WTC11 (cell line): ENCODE data around the gene SENP3. TPM values are rescaled to one million over a fixed set of nuclear protein-coding genes. Genes with fewer than 3 reads are reported as not detected.
A peak's percentile ranks its signal among the peaks of the same experiment; 100 is the strongest.

Experiments used
- ELF4 ChIP-seq: sonication (generic); formaldehyde crosslinking; IDR thresholded peaks from 2 replicates; pipeline ENCODE4 v1.8.1; 2022; ENCODE audit warnings: low read depth, mild to moderate bottlenecking, moderate library complexity, missing genetic modification reagents
- FOXK1 ChIP-seq: sonication (generic); formaldehyde crosslinking; IDR thresholded peaks from 2 replicates; pipeline ENCODE4 v1.8.0; 2022; ENCODE audit warnings: mild to moderate bottlenecking, moderate library complexity, missing genetic modification reagents
- GABPB1 ChIP-seq: sonication (generic); formaldehyde crosslinking; IDR thresholded peaks from 2 replicates; pipeline ENCODE4 v1.8.1; 2023; ENCODE audit warnings: mild to moderate bottlenecking, missing genetic modification reagents
- JAZF1 ChIP-seq: fragments of 250-450 bp; sonication (Bioruptor Pico); IDR thresholded peaks from 2 replicates; pipeline ENCODE4 v1.9.0; 2021; ENCODE audit warnings: moderate library complexity, mild to moderate bottlenecking, inconsistent platforms
- NFATC4 ChIP-seq: fragments of 250-450 bp; sonication (Bioruptor Pico); IDR thresholded peaks from 2 replicates; pipeline ENCODE4 v1.9.0; 2021; ENCODE audit warnings: mild to moderate bottlenecking
- OVOL2 ChIP-seq: fragments of 250-450 bp; sonication (Bioruptor Pico); IDR thresholded peaks from 2 replicates; pipeline ENCODE4 v1.9.0; 2021; ENCODE audit warnings: mild to moderate bottlenecking, borderline replicate concordance
- PRRX2 ChIP-seq: fragments of 250-450 bp; sonication (Bioruptor Pico); IDR thresholded peaks from 2 replicates; pipeline ENCODE4 v1.8.0; 2021; ENCODE audit warnings: mild to moderate bottlenecking
- SOX15 ChIP-seq: fragments of 250-450 bp; sonication (Bioruptor Pico); IDR thresholded peaks from 2 replicates; pipeline ENCODE4 v1.9.0; 2021; ENCODE audit warnings: mild to moderate bottlenecking
- SP1 ChIP-seq: sonication (generic); formaldehyde crosslinking; conservative IDR thresholded peaks from 2 replicates; pipeline ENCODE4 v1.8.1; 2022; ENCODE audit warnings: missing genetic modification reagents
- TEAD1 ChIP-seq: sonication (generic); formaldehyde crosslinking; IDR thresholded peaks from 2 replicates; pipeline ENCODE4 v1.8.0; 2022; ENCODE audit warnings: mild to moderate bottlenecking, missing genetic modification reagents
- total RNA-seq: library from RNA; stranded (reverse); gene quantifications from 3 replicates; pipeline ENCODE4 v1.2.3, GENCODE V29; 2021
- TF ChIP-seq, protein P1 (sequence below): sonication (generic); formaldehyde crosslinking; IDR thresholded peaks from 2 replicates; pipeline ENCODE4 v1.8.1; 2023; ENCODE audit warnings: mild to moderate bottlenecking, missing genetic modification reagents
- TF ChIP-seq, protein P2 (sequence below): sonication (generic); formaldehyde crosslinking; conservative IDR thresholded peaks from 2 replicates; pipeline ENCODE4 v1.8.1; 2022; ENCODE audit warnings: mild to moderate bottlenecking, missing genetic modification reagents
- TF ChIP-seq, protein P3 (sequence below): fragments of 250-450 bp; sonication (Bioruptor Pico); IDR thresholded peaks from 2 replicates; pipeline ENCODE4 v2.1.2; 2022; ENCODE audit warnings: mild to moderate bottlenecking, moderate library complexity
- TF ChIP-seq, protein P4 (sequence below): sonication (generic); formaldehyde crosslinking; IDR thresholded peaks from 2 replicates; pipeline ENCODE4 v1.8.1; 2022; ENCODE audit warnings: missing genetic modification reagents, borderline replicate concordance
- TF ChIP-seq, protein P5 (sequence below): sonication (generic); formaldehyde crosslinking; IDR thresholded peaks from 2 replicates; pipeline ENCODE4 v1.8.1; 2023; ENCODE audit warnings: mild to moderate bottlenecking, missing genetic modification reagents, borderline replicate concordance
- TF ChIP-seq, protein P6 (sequence below): sonication (generic); formaldehyde crosslinking; IDR thresholded peaks from 2 replicates; pipeline ENCODE4 v1.8.1; 2023; ENCODE audit warnings: mild to moderate bottlenecking, moderate library complexity, missing genetic modification reagents
- TF ChIP-seq, protein P7 (sequence below): sonication (generic); formaldehyde crosslinking; IDR thresholded peaks from 2 replicates; pipeline ENCODE4 v1.8.0; 2022; ENCODE audit warnings: mild to moderate bottlenecking, missing genetic modification reagents
- TF ChIP-seq, protein P8 (sequence below): sonication (generic); formaldehyde crosslinking; IDR thresholded peaks from 2 replicates; pipeline ENCODE4 v1.8.1; 2022; ENCODE audit warnings: low read depth, missing genetic modification reagents, borderline replicate concordance

SENP3 gene
- total RNA-seq, 1 experiment from 2014 or later, result 85.4 TPM

DNA sequence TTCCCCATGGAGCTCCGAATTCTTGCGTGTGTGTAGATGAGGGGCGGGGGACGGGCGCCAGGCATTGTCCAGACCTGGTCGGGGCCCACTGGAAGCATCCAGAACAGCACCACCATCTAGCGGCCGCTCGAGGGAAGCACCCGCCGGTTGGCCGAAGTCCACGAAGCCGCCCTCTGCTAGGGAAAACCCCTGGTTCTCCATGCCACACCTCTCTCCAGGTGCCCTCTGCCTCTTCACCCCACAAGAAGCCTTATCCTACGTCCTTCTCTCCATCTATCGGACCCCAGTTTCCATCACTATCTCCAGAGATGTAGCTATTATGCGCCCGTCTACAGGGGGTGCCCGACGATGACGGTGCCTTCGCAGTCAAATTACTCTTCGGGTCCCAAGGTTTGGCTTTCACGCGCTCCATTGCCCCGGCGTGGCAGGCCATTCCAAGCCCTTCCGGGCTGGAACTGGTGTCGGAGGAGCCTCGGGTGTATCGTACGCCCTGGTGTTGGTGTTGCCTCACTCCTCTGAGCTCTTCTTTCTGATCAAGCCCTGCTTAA is 617 bp upstream of the SENP3 start (continued):
- TF ChIP-seq, protein P1, sequence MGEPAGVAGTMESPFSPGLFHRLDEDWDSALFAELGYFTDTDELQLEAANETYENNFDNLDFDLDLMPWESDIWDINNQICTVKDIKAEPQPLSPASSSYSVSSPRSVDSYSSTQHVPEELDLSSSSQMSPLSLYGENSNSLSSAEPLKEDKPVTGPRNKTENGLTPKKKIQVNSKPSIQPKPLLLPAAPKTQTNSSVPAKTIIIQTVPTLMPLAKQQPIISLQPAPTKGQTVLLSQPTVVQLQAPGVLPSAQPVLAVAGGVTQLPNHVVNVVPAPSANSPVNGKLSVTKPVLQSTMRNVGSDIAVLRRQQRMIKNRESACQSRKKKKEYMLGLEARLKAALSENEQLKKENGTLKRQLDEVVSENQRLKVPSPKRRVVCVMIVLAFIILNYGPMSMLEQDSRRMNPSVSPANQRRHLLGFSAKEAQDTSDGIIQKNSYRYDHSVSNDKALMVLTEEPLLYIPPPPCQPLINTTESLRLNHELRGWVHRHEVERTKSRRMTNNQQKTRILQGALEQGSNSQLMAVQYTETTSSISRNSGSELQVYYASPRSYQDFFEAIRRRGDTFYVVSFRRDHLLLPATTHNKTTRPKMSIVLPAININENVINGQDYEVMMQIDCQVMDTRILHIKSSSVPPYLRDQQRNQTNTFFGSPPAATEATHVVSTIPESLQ, result no peak
- no peak for TF ChIP-seq ELF4
- TF ChIP-seq, protein P2, sequence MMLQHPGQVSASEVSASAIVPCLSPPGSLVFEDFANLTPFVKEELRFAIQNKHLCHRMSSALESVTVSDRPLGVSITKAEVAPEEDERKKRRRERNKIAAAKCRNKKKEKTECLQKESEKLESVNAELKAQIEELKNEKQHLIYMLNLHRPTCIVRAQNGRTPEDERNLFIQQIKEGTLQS (CRISPR knock-in tag), result no peak
- TF ChIP-seq, protein P3, sequence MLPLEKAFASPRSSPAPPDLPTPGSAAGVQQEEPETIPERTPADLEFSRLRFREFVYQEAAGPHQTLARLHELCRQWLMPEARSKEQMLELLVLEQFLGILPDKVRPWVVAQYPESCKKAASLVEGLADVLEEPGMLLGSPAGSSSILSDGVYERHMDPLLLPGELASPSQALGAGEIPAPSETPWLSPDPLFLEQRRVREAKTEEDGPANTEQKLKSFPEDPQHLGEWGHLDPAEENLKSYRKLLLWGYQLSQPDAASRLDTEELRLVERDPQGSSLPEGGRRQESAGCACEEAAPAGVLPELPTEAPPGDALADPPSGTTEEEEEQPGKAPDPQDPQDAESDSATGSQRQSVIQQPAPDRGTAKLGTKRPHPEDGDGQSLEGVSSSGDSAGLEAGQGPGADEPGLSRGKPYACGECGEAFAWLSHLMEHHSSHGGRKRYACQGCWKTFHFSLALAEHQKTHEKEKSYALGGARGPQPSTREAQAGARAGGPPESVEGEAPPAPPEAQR (CRISPR knock-in tag), result no peak
- no peak for TF ChIP-seq JAZF1
- TF ChIP-seq PRRX2, result no peak
- TF ChIP-seq GABPB1, result no peak
- TF ChIP-seq, protein P4, sequence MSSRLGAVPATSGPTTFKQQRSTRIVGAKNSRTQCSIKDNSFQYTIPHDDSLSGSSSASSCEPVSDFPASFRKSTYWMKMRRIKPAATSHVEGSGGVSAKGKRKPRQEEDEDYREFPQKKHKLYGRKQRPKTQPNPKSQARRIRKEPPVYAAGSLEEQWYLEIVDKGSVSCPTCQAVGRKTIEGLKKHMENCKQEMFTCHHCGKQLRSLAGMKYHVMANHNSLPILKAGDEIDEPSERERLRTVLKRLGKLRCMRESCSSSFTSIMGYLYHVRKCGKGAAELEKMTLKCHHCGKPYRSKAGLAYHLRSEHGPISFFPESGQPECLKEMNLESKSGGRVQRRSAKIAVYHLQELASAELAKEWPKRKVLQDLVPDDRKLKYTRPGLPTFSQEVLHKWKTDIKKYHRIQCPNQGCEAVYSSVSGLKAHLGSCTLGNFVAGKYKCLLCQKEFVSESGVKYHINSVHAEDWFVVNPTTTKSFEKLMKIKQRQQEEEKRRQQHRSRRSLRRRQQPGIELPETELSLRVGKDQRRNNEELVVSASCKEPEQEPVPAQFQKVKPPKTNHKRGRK (CRISPR knock-in tag), result no peak
- TF ChIP-seq, protein P5, sequence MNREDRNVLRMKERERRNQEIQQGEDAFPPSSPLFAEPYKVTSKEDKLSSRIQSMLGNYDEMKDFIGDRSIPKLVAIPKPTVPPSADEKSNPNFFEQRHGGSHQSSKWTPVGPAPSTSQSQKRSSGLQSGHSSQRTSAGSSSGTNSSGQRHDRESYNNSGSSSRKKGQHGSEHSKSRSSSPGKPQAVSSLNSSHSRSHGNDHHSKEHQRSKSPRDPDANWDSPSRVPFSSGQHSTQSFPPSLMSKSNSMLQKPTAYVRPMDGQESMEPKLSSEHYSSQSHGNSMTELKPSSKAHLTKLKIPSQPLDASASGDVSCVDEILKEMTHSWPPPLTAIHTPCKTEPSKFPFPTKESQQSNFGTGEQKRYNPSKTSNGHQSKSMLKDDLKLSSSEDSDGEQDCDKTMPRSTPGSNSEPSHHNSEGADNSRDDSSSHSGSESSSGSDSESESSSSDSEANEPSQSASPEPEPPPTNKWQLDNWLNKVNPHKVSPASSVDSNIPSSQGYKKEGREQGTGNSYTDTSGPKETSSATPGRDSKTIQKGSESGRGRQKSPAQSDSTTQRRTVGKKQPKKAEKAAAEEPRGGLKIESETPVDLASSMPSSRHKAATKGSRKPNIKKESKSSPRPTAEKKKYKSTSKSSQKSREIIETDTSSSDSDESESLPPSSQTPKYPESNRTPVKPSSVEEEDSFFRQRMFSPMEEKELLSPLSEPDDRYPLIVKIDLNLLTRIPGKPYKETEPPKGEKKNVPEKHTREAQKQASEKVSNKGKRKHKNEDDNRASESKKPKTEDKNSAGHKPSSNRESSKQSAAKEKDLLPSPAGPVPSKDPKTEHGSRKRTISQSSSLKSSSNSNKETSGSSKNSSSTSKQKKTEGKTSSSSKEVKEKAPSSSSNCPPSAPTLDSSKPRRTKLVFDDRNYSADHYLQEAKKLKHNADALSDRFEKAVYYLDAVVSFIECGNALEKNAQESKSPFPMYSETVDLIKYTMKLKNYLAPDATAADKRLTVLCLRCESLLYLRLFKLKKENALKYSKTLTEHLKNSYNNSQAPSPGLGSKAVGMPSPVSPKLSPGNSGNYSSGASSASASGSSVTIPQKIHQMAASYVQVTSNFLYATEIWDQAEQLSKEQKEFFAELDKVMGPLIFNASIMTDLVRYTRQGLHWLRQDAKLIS, result no peak
- TF ChIP-seq, protein P6, sequence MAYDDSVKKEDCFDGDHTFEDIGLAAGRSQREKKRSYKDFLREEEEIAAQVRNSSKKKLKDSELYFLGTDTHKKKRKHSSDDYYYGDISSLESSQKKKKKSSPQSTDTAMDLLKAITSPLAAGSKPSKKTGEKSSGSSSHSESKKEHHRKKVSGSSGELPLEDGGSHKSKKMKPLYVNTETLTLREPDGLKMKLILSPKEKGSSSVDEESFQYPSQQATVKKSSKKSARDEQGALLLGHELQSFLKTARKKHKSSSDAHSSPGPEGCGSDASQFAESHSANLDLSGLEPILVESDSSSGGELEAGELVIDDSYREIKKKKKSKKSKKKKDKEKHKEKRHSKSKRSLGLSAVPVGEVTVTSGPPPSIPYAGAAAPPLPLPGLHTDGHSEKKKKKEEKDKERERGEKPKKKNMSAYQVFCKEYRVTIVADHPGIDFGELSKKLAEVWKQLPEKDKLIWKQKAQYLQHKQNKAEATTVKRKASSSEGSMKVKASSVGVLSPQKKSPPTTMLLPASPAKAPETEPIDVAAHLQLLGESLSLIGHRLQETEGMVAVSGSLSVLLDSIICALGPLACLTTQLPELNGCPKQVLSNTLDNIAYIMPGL, result peak; percentile 5; the same call in 1 of the 2 replicates
- TF ChIP-seq OVOL2 (CRISPR knock-in tag), result no peak
- TF ChIP-seq, protein P7, sequence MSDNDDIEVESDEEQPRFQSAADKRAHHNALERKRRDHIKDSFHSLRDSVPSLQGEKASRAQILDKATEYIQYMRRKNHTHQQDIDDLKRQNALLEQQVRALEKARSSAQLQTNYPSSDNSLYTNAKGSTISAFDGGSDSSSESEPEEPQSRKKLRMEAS, result no peak
- 0 out of 2 replicates have a peak, but pooled peaks have one; percentile 46 for TF ChIP-seq TEAD1
- TF ChIP-seq, protein P8, sequence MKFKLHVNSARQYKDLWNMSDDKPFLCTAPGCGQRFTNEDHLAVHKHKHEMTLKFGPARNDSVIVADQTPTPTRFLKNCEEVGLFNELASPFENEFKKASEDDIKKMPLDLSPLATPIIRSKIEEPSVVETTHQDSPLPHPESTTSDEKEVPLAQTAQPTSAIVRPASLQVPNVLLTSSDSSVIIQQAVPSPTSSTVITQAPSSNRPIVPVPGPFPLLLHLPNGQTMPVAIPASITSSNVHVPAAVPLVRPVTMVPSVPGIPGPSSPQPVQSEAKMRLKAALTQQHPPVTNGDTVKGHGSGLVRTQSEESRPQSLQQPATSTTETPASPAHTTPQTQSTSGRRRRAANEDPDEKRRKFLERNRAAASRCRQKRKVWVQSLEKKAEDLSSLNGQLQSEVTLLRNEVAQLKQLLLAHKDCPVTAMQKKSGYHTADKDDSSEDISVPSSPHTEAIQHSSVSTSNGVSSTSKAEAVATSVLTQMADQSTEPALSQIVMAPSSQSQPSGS (CRISPR knock-in tag), result no peak
- TF ChIP-seq SP1 (CRISPR knock-in tag), result no peak
- TF ChIP-seq NFATC4 (CRISPR knock-in tag), result no peak
- TF ChIP-seq SOX15 (CRISPR knock-in tag), result no peak
- TF ChIP-seq FOXK1 (CRISPR knock-in tag), result no peak
